Activated CD8-positive, alpha-beta memory T cell treated with anti-CD3 and anti-CD28 coated beads for 24 hours (primary cell): ENCODE results near the gene ZFYVE28.
"Not testable (repeated sequence)": the region's sequence is repeated elsewhere in the genome, so short reads cannot be mapped to it uniquely, and the experiment has no call there.

ENCODE experiments used
- DNase-seq: peaks from one replicate; pipeline ENCODE4 v3.0.0-alpha.2; 2020

The ZFYVE28 gene

DNA sequence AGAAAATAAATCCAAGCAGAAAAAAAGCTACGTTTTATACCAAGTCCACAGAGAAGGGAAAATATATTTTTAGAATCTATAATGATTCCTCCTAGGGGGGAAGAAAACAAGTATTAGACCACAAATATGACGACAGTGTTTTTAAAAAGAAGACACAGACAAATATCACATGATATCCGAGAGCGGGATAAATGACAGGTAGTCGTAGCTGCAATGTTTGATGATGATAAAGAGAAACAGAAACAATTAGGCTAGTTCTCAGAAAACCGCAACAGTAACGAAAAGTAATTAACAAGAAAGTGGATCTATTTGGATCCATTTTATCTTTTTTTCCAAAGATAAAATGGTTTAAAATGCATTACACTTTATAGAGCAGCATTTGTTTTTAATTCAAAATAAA is 177.4 kb downstream of the ZFYVE28 start:
- no peak for DNase-seq

- DNase-seq: no peak
Measured at GRCh38 chr4:2236944-2237666, 181.3 kb downstream of the ZFYVE28 start.

GRCh38 chr4:2231082-2231481 is 187.4 kb downstream of the ZFYVE28 start:
- DNase-seq: no peak

- no peak for DNase-seq
Measured at GRCh38 chr4:2226261-2226660, 192.2 kb downstream of the ZFYVE28 start.

GRCh38 chr4:2222838-2223237 is 195.6 kb downstream of the ZFYVE28 start:
- DNase-seq: no peak

DNA sequence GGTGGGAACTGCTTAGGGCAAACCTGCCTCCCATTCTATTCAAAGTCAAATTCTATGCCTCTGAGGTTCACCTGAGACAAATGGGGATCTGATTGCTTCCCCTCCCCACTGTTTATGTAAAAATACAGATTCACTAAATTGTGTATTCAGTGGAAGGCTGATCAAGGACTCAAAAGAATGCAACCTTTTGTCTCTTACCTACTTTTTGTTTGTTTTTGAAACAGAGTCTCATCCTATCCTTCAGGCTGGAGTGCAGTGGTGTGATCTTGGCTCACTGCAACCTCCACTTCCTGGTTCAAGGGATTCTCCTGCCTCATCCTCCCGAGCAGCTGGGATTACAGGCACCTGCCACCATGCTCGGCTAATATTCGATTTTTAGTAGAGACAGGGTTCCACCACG is 197.1 kb downstream of the ZFYVE28 start:
- DNase-seq: not testable (repeated sequence)

- DNase-seq: peak; percentile 90
Measured at GRCh38 chr4:2220016-2220630, 198.3 kb downstream of the ZFYVE28 start.
